HEK293T (cell line): ENCODE measurements around the gene ANKRD35.

Experiments
- ELF4 ChIP-seq: fragments of 450-650 bp; IDR thresholded peaks from 2 replicates; pipeline ENCODE4 v1.6.1; 2017; ENCODE audit warnings: antibody characterized with exemption
- LEF1 ChIP-seq: fragments of 450-650 bp; IDR thresholded peaks from 2 replicates; pipeline ENCODE4 v1.6.1; 2017; ENCODE audit warnings: mild to moderate bottlenecking, borderline replicate concordance

GRCh38 chr1:145847827-145848226, 37.8 kb downstream of the ANKRD35 start:
- no peak for TF ChIP-seq LEF1
- no peak for TF ChIP-seq ELF4
